Measurements from ENCODE around the gene RPL29.

Gene RPL29

GRCh38 chr3:52039846-52040245 is 44.2 kb upstream of the RPL29 start:
- Histone ChIP-seq H3K4me3 (ENCODE audit: control insufficient read depth in 1 of 7, extremely low read depth in 1 of 7, insufficient read depth in 4 of 7, low read depth in 2 of 7, low read length in 6 of 7) (no peak overlapping the region), H3K9me3 (ENCODE audit: control extremely low read depth in 1 of 5, control insufficient read depth in 4 of 5, insufficient read depth in 2 of 5, low read depth in 1 of 5, low read length in 4 of 5) (no peaks in the 10 kb centered on the region), H3K27ac (ENCODE audit: insufficient read depth in 1 of 2, low read depth in 1 of 2, low read length in 2 of 2, poor library complexity in 1 of 2, severe bottlenecking in 2 of 2) (no peak overlapping the region), H3K36me3 (ENCODE audit: control insufficient read depth in 4 of 4, insufficient read depth in 4 of 4, low read length in 3 of 4) (no peaks in the 10 kb centered on the region), H3K27me3 (replicated peaks in 2 of 5; ENCODE audit: control insufficient read depth in 4 of 5, insufficient read depth in 5 of 5, low read length in 4 of 5) (no peaks in the 10 kb centered on the region), H3K4me1 (ENCODE audit: control extremely low read depth in 1 of 4, control insufficient read depth in 4 of 4, insufficient read depth in 4 of 4, low read length in 3 of 4) (peaks cover 0 to 11% (median 5%) of the 10 kb centered on the region in 4 experiments)
- CTCF ChIA-PET: interaction anchor here (0.8 to 2.7 kb wide), 2 partner anchors 9 to 10 kb away, joined by 3 to 13 read pairs; no protein-coding TSS in a partner anchor
- WGBS (ENCODE audit: insufficient coverage): 98% methylated on average over 11 of the region's 17 CpGs
- DNase-seq: no peak
- POLR2A ChIA-PET: interaction anchor here (1.1 kb wide), 1 partner anchor 14 kb away, joined by 3 read pairs; no protein-coding TSS in a partner anchor

GRCh38 chr3:52039426-52039825 is 43.7 kb upstream of the RPL29 start:
- Histone ChIP-seq H3K4me3 (ENCODE audit: control insufficient read depth in 1 of 7, extremely low read depth in 1 of 7, insufficient read depth in 4 of 7, low read depth in 2 of 7, low read length in 6 of 7) (no peak overlapping the region), H3K27ac (ENCODE audit: insufficient read depth in 1 of 2, low read depth in 1 of 2, low read length in 2 of 2, poor library complexity in 1 of 2, severe bottlenecking in 2 of 2) (no peak overlapping the region), H3K27me3 (replicated peaks in 2 of 5; ENCODE audit: control insufficient read depth in 4 of 5, insufficient read depth in 5 of 5, low read length in 4 of 5) (no peaks in the 10 kb centered on the region), H3K9me3 (ENCODE audit: control extremely low read depth in 1 of 5, control insufficient read depth in 4 of 5, insufficient read depth in 2 of 5, low read depth in 1 of 5, low read length in 4 of 5) (no peaks in the 10 kb centered on the region), H3K4me1 (ENCODE audit: control extremely low read depth in 1 of 4, control insufficient read depth in 4 of 4, insufficient read depth in 4 of 4, low read length in 3 of 4) (peaks cover 0 to 11% (median 5%) of the 10 kb centered on the region in 4 experiments), H3K36me3 (ENCODE audit: control insufficient read depth in 4 of 4, insufficient read depth in 4 of 4, low read length in 3 of 4) (no peaks in the 10 kb centered on the region)
- WGBS (ENCODE audit: insufficient coverage): 87% methylated on average over 4 of the region's 4 CpGs
- ChIA-PET POLR2A (interaction anchor here (1.1 kb wide), 1 partner anchor 14 kb away, joined by 3 read pairs; no protein-coding TSS in a partner anchor), CTCF (interaction anchor here (2.7 kb wide), 1 partner anchor 9 kb away, joined by 13 read pairs; no protein-coding TSS in a partner anchor)
- no peak for DNase-seq

DNA sequence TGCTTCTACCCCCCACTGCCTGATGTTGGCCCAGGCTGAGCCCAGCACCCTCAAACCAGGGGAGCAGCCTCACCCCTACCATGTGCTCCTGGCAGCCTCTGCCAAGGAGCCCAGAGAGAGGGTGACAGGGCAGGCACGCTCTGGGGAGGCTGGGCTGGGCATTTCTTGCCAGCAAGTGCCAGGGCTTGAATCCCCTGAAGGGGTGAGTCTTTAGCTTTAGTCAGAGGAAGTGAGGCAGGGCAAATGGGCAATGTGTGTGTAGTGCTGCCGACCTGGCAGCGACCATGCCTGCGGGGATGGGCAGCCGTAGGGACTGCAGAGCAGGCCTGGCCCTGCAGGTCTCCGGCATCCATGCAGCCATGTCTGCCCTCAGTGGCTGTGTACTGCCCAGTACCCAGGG is 42.5 kb upstream of the RPL29 start:
- H3K27me3 ChIP-seq (replicated peaks in 2 of 5; ENCODE audit: control insufficient read depth in 4 of 5, insufficient read depth in 5 of 5, low read length in 4 of 5): no peaks in the 10 kb centered on the region
- CTCF ChIA-PET: interaction anchor here (1.4 to 2.5 kb wide), 3 partner anchors 23 to 85 kb away, joined by 4 to 13 read pairs (median 5); no protein-coding TSS in a partner anchor
- no peak overlapping the region for H3K27ac ChIP-seq (ENCODE audit: insufficient read depth in 1 of 2, low read depth in 1 of 2, low read length in 2 of 2, poor library complexity in 1 of 2, severe bottlenecking in 2 of 2)
- no peak overlapping the region for H3K4me3 ChIP-seq (ENCODE audit: control insufficient read depth in 1 of 7, extremely low read depth in 1 of 7, insufficient read depth in 4 of 7, low read depth in 2 of 7, low read length in 6 of 7)
- 77% methylated on average over 4 of the region's 6 CpGs for WGBS (ENCODE audit: insufficient coverage)
- H3K36me3 ChIP-seq (ENCODE audit: control insufficient read depth in 4 of 4, insufficient read depth in 4 of 4, low read length in 3 of 4): no peaks in the 10 kb centered on the region
- POLR2A ChIA-PET: no interaction called here
- H3K9me3 ChIP-seq (ENCODE audit: control extremely low read depth in 1 of 5, control insufficient read depth in 4 of 5, insufficient read depth in 2 of 5, low read depth in 1 of 5, low read length in 4 of 5): no peaks in the 10 kb centered on the region
- no peaks in the 10 kb centered on the region for H3K4me1 ChIP-seq (ENCODE audit: control extremely low read depth in 1 of 4, control insufficient read depth in 4 of 4, insufficient read depth in 4 of 4, low read length in 3 of 4)
- no peak for DNase-seq

DNA sequence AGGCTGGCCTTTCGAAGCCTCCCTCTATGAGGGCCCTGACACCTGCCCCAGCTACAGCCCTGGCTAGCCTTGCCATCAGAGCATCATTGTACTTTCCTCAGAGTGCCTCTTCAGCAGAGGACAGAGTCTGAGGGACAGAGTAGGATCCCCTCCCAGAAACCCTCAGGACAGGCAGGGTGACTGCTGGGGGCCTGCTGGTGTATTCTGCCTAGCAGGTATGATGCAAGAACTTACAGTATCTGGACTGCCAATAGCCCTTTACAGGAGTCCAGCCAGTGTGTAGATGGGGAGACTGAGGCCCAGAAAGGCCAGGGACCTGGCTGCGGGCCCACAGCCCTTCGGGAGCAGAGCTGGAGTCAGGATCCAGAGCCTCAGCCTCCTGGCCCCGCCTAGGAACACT is 41.6 kb upstream of the RPL29 start:
- Histone ChIP-seq H3K36me3 (ENCODE audit: control insufficient read depth in 4 of 4, insufficient read depth in 4 of 4, low read length in 3 of 4) (no peaks in the 10 kb centered on the region), H3K4me1 (ENCODE audit: control extremely low read depth in 1 of 4, control insufficient read depth in 4 of 4, insufficient read depth in 4 of 4, low read length in 3 of 4) (no peaks in the 10 kb centered on the region), H3K4me3 (ENCODE audit: control insufficient read depth in 1 of 7, extremely low read depth in 1 of 7, insufficient read depth in 4 of 7, low read depth in 2 of 7, low read length in 6 of 7) (no peak overlapping the region), H3K27me3 (replicated peaks in 2 of 5; ENCODE audit: control insufficient read depth in 4 of 5, insufficient read depth in 5 of 5, low read length in 4 of 5) (no peaks in the 10 kb centered on the region), H3K27ac (ENCODE audit: insufficient read depth in 1 of 2, low read depth in 1 of 2, low read length in 2 of 2, poor library complexity in 1 of 2, severe bottlenecking in 2 of 2) (no peak overlapping the region), H3K9me3 (ENCODE audit: control extremely low read depth in 1 of 5, control insufficient read depth in 4 of 5, insufficient read depth in 2 of 5, low read depth in 1 of 5, low read length in 4 of 5) (no peaks in the 10 kb centered on the region)
- ChIA-PET CTCF (interaction anchor here (0.8 to 2.5 kb wide), 7 partner anchors 22 to 107 kb away, joined by 3 to 13 read pairs (median 4); no protein-coding TSS in a partner anchor), POLR2A (no interaction called here)
- WGBS (ENCODE audit: insufficient coverage): 95% methylated on average over 4 of the region's 4 CpGs
- DNase-seq: no peak

- Histone ChIP-seq H3K4me1 (ENCODE audit: control extremely low read depth in 1 of 4, control insufficient read depth in 4 of 4, insufficient read depth in 4 of 4, low read length in 3 of 4) (no peaks in the 10 kb centered on the region), H3K4me3 (ENCODE audit: control insufficient read depth in 1 of 7, extremely low read depth in 1 of 7, insufficient read depth in 4 of 7, low read depth in 2 of 7, low read length in 6 of 7) (no peak overlapping the region), H3K9me3 (ENCODE audit: control extremely low read depth in 1 of 5, control insufficient read depth in 4 of 5, insufficient read depth in 2 of 5, low read depth in 1 of 5, low read length in 4 of 5) (no peaks in the 10 kb centered on the region), H3K27me3 (replicated peaks in 2 of 5; ENCODE audit: control insufficient read depth in 4 of 5, insufficient read depth in 5 of 5, low read length in 4 of 5) (no peaks in the 10 kb centered on the region), H3K27ac (ENCODE audit: insufficient read depth in 1 of 2, low read depth in 1 of 2, low read length in 2 of 2, poor library complexity in 1 of 2, severe bottlenecking in 2 of 2) (no peak overlapping the region), H3K36me3 (ENCODE audit: control insufficient read depth in 4 of 4, insufficient read depth in 4 of 4, low read length in 3 of 4) (no peaks in the 10 kb centered on the region)
- ChIA-PET CTCF (interaction anchor here (0.6 to 2.5 kb wide), 12 partner anchors 20 to 1892 kb away, joined by 3 to 13 read pairs (median 4); no protein-coding TSS in a partner anchor), POLR2A (no interaction called here)
- WGBS (ENCODE audit: insufficient coverage): 82% methylated on average over 3 of the region's 5 CpGs
- no peak for DNase-seq
These were observed 41.1 kb upstream of the RPL29 start for GRCh38 chr3:52036829-52037228.

DNA sequence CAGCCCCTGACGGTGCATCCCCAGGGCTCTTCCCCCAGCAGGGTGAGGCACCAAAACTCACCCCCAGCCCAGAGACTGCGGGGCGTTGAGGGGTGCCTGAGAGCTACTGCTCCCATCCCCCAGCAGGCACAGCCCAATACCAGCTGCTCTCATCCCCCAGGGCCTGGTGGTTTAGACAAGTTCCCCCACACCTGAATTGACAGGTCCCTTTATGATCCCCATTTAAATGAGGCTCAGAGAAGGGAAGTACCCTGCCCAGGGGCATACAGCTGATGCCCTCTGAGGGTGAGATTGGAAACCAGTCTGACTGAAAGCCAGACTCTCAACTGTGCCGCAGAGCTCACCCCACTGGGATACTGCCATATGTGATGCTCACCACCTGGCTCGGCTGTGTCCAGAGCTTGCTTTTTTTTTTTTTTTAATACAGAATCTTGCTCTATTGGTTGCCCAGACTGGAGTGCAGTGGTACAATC is 40.6 kb upstream of the RPL29 start:
- H3K9me3 ChIP-seq (ENCODE audit: control extremely low read depth in 1 of 5, control insufficient read depth in 4 of 5, insufficient read depth in 2 of 5, low read depth in 1 of 5, low read length in 4 of 5): no peaks in the 10 kb centered on the region
- WGBS (ENCODE audit: insufficient coverage): 94% methylated on average over 3 of the region's 5 CpGs
- H3K4me3 ChIP-seq (ENCODE audit: control insufficient read depth in 1 of 7, extremely low read depth in 1 of 7, insufficient read depth in 4 of 7, low read depth in 2 of 7, low read length in 6 of 7): no peak overlapping the region
- no peak overlapping the region for H3K27ac ChIP-seq (ENCODE audit: insufficient read depth in 1 of 2, low read depth in 1 of 2, low read length in 2 of 2, poor library complexity in 1 of 2, severe bottlenecking in 2 of 2)
- H3K36me3 ChIP-seq (ENCODE audit: control insufficient read depth in 4 of 4, insufficient read depth in 4 of 4, low read length in 3 of 4): no peaks in the 10 kb centered on the region
- H3K4me1 ChIP-seq (ENCODE audit: control extremely low read depth in 1 of 4, control insufficient read depth in 4 of 4, insufficient read depth in 4 of 4, low read length in 3 of 4): no peaks in the 10 kb centered on the region
- CTCF ChIA-PET: interaction anchor here (0.6 to 2.5 kb wide), 10 partner anchors 19 to 1892 kb away, joined by 3 to 13 read pairs (median 4); no protein-coding TSS in a partner anchor
- DNase-seq: no peak
- POLR2A ChIA-PET: no interaction called here
- no peaks in the 10 kb centered on the region for H3K27me3 ChIP-seq (replicated peaks in 2 of 5; ENCODE audit: control insufficient read depth in 4 of 5, insufficient read depth in 5 of 5, low read length in 4 of 5)

DNA sequence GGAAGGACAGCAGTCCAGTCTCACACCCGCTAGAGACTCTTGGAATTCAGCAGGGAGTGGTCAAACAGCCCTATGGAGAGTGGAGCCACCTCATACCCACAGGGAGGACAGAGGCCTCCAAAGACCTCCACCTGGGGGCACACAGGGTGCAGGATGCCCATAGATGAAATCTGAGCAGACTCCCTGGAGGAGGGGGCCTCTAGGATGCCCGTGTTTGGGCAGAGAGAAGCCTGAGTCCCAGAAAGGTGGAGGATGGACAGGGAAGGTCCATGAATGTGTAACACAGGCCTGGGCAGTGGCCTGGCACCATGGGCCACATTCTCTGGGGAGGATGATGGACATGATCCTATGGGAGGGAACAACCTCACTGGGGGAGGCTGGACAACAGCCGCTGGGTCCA is 39.0 kb upstream of the RPL29 start:
- no peak for DNase-seq
- WGBS (ENCODE audit: insufficient coverage): 94% methylated on average over 3 of the region's 3 CpGs
- Histone ChIP-seq H3K9me3 (ENCODE audit: control extremely low read depth in 1 of 5, control insufficient read depth in 4 of 5, insufficient read depth in 2 of 5, low read depth in 1 of 5, low read length in 4 of 5) (no peaks in the 10 kb centered on the region), H3K4me3 (ENCODE audit: control insufficient read depth in 1 of 7, extremely low read depth in 1 of 7, insufficient read depth in 4 of 7, low read depth in 2 of 7, low read length in 6 of 7) (no peak overlapping the region), H3K27ac (ENCODE audit: insufficient read depth in 1 of 2, low read depth in 1 of 2, low read length in 2 of 2, poor library complexity in 1 of 2, severe bottlenecking in 2 of 2) (no peak overlapping the region), H3K4me1 (ENCODE audit: control extremely low read depth in 1 of 4, control insufficient read depth in 4 of 4, insufficient read depth in 4 of 4, low read length in 3 of 4) (no peaks in the 10 kb centered on the region), H3K36me3 (ENCODE audit: control insufficient read depth in 4 of 4, insufficient read depth in 4 of 4, low read length in 3 of 4) (no peaks in the 10 kb centered on the region), H3K27me3 (replicated peaks in 2 of 5; ENCODE audit: control insufficient read depth in 4 of 5, insufficient read depth in 5 of 5, low read length in 4 of 5) (no peaks in the 10 kb centered on the region)
- ChIA-PET CTCF (interaction anchor here (1.1 to 1.2 kb wide), 2 partner anchors 11 to 18 kb away, joined by 3 to 4 read pairs; no protein-coding TSS in a partner anchor), POLR2A (no interaction called here)
